GM19468 (cell line): ENCODE results near the gene ZNF419.
"Not testable (repeated sequence)": the region's sequence is repeated elsewhere in the genome, so short reads cannot be mapped to it uniquely, and the experiment has no call there.

Experiments used
- ATAC-seq: cut with Tn5 transposase; IDR thresholded peaks from one replicate; pipeline ENCODE4 v1.9.1; 2021; ENCODE audit warnings: mild to moderate bottlenecking, moderate library complexity, moderate number of reproducible peaks; ENCODE audit not compliant: unreplicated experiment; ENCODE audit errors: extremely low read depth

ZNF419 gene

GRCh38 chr19:57487477-57488298 is at the start of gene ZNF419:
TSS of gene ZNF419 (plus strand) at chr19:57487750. CDS start at chr19:57487951, 201 bp downstream.
- ATAC-seq = peak; percentile 79

GRCh38 chr19:57437931-57438330 is 49.6 kb upstream of the ZNF419 start:
- ATAC-seq = no peak

DNA sequence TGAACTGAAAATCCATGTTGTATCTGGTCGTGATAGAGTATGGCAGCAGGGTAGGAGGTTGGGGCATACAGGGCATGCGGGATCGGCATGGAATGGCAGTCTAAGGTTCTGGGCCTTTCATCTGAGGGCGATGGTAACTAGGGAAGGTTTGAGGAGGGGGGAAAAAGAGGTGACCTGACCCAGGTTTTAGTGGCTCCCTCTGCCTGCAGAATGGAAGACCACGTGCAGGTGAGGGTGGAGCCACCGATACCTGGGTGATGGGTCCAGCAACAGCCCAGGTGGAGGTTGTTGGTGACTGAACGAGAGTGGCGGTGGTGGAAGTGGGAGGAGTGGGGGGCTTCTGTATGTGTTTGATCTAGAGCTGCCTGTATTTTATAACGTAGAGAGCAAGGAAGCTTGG is 48.6 kb upstream of the ZNF419 start:
- no peak for ATAC-seq

DNA sequence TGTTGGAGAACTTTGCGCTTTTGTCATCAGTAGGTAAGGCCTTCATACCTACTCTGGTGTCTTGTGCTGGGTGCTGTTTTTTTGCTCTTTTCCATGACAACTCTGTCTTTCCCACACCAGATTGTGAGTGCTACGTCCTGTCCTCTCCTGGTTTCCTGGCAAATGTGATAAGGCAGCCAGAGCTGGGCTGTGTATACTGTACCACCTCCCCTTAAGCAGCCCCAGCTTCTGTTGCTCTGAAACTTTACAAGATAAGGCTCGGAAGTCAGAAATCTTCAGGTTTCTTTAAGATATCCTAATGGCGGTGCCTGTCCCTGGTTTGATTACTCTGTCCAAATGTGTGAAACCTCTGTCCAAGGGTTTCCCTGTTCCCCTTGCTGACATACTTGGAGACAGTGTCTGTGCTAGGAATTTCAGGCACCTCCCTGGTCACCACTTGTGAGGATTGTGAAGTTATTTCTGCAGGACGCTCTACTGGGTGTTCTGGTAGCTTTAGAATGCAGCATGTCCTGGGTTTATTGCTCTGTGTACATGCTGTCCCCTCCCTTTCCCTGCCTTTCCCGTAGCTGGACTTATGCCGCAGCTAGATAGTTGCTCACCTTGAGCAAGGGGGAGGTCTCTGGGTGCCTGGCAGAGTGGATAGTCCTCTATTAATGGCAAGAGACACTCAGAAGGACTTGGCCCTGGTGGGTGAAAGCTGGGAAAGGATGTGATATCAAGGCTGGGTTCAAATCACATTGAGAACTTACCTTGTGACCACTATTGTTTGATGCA is 45.4 kb upstream of the ZNF419 start:
- no peak for ATAC-seq

DNA sequence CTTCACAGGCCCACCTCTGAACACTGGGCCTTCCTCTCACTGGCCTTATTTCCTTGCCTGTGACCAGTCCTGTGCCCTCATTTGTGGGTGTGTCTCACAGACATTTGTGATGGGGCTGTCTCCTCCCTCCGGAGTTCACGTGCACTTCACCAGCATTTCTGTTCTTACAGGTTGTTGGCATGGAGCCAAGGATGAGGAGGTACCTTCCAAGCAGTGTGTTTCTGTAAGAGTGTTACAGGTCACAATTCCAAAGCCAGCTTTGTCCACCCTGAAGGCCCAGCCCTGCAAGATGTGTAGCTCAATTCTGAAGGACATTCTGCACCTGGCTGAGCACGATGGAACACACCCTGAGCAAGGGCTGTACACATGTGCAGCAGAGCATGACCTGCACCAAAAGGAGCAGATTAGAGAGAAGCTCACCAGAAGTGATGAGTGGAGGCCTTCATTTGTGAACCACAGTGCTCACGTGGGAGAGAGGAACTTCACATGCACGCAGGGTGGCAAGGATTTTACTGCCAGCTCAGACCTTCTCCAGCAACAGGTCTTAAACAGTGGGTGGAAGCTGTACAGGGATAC is 44.3 kb upstream of the ZNF419 start:
- no peak for ATAC-seq

DNA sequence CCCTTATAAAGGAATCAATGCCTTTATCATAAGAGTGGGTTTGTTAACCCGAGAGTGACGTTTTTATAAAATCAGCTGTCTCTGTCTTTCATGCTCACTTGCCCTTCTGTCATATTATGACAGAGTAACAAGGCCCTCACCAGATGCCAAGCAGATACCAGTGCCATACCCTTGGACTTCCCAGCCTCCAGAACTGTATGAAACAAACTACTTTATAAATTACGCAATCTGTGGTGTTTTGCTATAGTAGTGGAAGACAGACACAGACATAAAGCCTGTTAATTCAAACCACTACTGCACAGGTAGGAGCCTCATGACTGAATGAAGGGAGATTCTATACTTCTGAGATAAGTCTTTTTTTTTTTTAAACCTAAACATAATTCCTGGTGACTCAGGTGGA is 35.2 kb upstream of the ZNF419 start:
- no peak for ATAC-seq

- no peak for ATAC-seq
These were observed 21.7 kb upstream of the ZNF419 start for GRCh38 chr19:57465680-57466381.

- ATAC-seq = no peak
These were observed 21.1 kb upstream of the ZNF419 start for GRCh38 chr19:57466489-57466888.

DNA sequence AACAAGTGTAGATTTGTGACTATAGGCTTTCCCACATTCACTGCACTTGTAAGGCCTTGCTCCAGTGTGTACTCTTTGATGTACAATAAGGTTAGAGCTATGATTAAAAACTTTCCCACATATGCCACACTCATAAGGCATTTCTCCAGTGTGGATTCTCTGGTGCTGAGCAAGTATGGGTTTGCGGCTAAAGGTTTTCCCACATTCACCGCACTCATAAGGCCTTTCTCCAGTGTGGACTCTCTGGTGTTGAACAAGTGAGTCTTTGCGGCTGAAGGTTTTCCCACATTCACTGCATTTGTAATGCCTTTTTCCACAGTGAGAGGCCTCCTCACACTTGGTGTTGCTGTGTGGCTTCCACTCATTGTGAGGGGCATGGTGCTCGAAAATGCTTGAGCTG is 13.9 kb upstream of the ZNF419 start:
- no peak for ATAC-seq

DNA sequence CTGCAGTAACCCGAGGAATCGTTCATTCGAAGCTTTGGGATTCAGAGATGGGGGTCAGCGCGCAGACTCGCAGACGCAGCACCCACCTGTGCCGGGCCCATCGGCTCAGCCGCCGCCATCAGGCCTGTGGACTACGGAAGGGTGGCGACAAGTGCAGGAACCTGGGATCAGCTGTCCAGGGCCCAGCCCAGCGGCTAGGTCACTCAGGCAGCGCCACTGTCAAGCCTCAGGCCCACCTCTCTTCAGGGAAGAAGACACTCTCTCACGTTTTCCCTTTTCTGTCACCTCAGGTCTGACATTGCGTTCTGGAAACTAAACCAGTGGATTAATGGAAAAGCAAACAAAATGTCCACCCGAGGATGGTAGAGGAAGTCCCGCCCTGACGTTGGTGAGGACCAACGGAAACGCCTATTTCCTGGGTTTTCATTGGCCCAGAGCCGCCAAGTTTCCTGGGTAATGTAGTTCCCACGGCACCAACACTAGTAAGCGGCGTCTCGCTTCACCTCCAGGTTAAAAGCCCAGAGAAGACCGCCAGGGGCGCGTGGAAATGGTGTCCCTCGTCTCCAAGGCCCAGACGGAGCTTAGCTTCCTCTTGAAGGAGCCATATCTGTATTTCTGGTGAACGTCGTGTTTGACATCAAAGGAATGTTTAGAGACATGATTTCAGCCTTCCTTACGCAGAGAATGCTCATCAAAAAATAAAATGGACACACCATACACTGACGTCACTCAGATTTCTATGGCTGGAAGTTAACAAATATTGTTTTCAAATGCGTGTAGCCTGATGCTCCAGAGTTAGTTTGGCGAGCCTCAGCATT is 10.2 kb upstream of the ZNF419 start, which contains the start of gene ZNF772:
ZNF772 (minus strand) TSS at position 376 of the 818 bp plus-strand sequence; CDS start at position 119, 257 bp downstream.
- peak; percentile 71 for ATAC-seq

- ATAC-seq = not testable (repeated sequence)
These were observed 722 bp downstream of the ZNF419 start for GRCh38 chr19:57488299-57488644.

DNA sequence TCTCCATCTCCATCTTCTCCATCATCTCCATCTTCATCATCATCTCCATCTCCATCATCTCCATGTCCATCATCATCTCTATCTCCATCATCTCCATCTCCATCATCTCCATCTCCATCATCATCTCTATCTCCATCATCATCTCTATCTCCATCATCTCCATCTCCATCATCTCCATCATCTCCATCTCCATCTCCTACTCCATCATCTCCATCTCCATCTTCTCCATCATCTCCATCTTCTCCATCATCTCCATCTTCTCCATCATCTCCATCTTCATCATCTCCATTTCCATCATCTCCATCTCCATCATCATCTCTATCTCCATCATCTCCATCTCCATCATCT is 11.8 kb downstream of the ZNF419 start:
- ATAC-seq = not testable (repeated sequence)

DNA sequence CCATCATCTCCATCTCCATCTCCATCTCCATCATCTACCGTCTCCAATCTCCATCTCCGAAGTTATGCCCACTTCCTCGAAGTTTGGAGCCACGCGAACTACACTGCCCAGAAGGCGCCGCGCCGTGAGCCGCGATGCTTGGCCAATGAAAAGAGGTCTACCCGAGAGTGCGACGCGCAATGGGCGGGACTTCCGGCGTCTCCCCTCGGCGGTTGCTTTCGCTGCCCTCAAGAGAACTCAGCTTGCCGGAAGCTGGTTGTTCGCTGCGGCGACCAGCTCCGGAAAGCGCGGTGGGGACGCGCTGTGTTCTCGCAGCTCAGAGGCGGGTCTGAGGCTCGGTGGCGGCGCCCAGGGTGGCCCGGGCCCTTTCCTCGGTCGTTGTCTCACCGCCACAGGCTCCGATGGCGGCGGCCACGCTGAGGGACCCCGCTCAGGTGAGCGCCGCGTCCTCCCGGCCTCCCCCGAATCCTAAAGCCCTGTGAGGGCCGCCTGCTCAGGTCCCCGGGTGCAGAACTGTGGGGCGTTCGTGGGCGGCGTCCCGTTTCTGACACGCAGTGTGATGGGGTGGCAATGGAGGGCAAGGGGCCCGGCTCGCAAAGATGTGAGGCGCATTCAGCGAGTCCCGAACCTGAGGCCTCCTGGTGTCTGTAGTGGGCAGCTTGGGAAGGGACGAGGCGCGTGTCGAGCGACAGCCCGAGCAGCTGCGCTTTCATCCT is 12.3 kb downstream of the ZNF419 start, which contains the start of gene ZNF773:
ZNF773 (plus strand) TSS at position 259 of the 716 bp plus-strand sequence; CDS start at position 402, 143 bp downstream.
- ATAC-seq = peak; percentile 86

GRCh38 chr19:57500400-57500799 is 12.8 kb downstream of the ZNF419 start:
- not testable (repeated sequence) for ATAC-seq

GRCh38 chr19:57506163-57506562 is 18.6 kb downstream of the ZNF419 start:
- ATAC-seq = no peak

- no peak for ATAC-seq
These were observed 23.9 kb downstream of the ZNF419 start for GRCh38 chr19:57511484-57511883.

- no peak for ATAC-seq
These were observed 25.3 kb downstream of the ZNF419 start for GRCh38 chr19:57512845-57513244.

GRCh38 chr19:57515255-57515654 is 27.7 kb downstream of the ZNF419 start:
- no peak for ATAC-seq

- not testable (repeated sequence) for ATAC-seq
These were observed 30.5 kb downstream of the ZNF419 start for GRCh38 chr19:57518021-57518420.
